ENCODE results near the gene CHST8. TPM values are rescaled to one million over a fixed set of nuclear protein-coding genes. Genes with fewer than 3 reads are reported as not detected.

The CHST8 gene
- total RNA-seq, 1 experiment from 2014 or later: 2.3 TPM

DNA sequence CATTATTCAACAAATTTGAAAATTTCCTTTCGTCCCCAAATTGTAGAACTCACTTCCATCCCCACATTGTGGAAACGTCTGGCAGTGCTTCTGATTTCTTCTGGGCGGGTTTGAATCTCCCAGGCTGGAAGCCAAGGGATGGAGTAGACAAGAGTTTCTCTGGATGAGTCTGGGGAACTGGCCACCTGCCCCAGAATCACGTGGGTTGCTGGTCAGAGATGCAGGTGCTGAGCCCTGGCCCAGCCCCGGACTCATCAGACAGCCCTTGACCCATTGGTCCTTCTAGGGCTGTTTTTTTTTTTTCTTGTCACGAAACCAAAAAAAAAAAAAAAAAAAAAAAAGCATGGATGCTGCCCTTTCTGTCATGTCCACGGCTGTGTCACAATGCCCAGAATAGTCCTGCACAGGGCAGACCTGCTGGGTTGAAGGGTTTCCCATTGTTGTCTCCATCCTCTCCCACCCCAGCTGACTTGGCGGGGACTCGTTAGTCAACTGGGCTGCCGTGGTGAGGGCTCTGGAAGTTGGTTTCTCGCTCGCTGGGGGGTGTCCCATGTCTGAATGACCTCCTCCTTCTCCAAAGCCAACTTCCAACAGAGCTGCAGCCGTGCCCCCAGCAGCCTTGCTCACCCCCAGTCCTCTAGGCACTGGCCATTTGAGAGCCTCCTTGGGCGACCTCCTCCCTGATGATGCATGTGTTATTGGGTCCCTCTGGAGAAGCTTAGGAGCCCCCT, 12.8 kb downstream of the CHST8 start:
- H3K36me3 ChIP-seq (ENCODE audit: insufficient read depth, low read length, poor library complexity, severe bottlenecking): no peaks in the 10 kb centered on the region
- H3K27ac ChIP-seq (ENCODE audit: low read depth, low read length, poor library complexity, severe bottlenecking): no peak overlapping the region
- no peak overlapping the region for H3K4me3 ChIP-seq (ENCODE audit: low read depth, low read length, poor library complexity, severe bottlenecking)
- H3K9me3 ChIP-seq (ENCODE audit: low read depth, low read length, poor library complexity, severe bottlenecking): no peaks in the 10 kb centered on the region
- intact Hi-C loops (cut with micrococcal nuclease; ENCODE audit: unreplicated experiment): no loop called here
- H3K4me1 ChIP-seq (ENCODE audit: insufficient read depth, low read length, poor library complexity, severe bottlenecking): no peaks in the 10 kb centered on the region
- CTCF ChIA-PET: no interaction called here
- DNase-seq (ENCODE audit: low spot score): no peak
- peaks cover 23% of the 10 kb centered on the region for H3K27me3 ChIP-seq (replicated peaks; ENCODE audit: insufficient read depth, low read depth, low read length, poor library complexity)
- POLR2A ChIA-PET (ENCODE audit: low non-redundant PET): no interaction called here
- no TSS peak for BruUV-seq (replicated peaks)
- no peak for TF ChIP-seq EZH2 (IDR thresholded peaks at IDR 0.05; ENCODE audit: borderline replicate concordance, low read depth, low read length, poor library complexity, severe bottlenecking)
- TF ChIP-seq, protein P1, sequence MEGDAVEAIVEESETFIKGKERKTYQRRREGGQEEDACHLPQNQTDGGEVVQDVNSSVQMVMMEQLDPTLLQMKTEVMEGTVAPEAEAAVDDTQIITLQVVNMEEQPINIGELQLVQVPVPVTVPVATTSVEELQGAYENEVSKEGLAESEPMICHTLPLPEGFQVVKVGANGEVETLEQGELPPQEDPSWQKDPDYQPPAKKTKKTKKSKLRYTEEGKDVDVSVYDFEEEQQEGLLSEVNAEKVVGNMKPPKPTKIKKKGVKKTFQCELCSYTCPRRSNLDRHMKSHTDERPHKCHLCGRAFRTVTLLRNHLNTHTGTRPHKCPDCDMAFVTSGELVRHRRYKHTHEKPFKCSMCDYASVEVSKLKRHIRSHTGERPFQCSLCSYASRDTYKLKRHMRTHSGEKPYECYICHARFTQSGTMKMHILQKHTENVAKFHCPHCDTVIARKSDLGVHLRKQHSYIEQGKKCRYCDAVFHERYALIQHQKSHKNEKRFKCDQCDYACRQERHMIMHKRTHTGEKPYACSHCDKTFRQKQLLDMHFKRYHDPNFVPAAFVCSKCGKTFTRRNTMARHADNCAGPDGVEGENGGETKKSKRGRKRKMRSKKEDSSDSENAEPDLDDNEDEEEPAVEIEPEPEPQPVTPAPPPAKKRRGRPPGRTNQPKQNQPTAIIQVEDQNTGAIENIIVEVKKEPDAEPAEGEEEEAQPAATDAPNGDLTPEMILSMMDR (conservative IDR thresholded peaks at IDR 0.05; ENCODE audit: low read depth, low read length): no peak

DNA sequence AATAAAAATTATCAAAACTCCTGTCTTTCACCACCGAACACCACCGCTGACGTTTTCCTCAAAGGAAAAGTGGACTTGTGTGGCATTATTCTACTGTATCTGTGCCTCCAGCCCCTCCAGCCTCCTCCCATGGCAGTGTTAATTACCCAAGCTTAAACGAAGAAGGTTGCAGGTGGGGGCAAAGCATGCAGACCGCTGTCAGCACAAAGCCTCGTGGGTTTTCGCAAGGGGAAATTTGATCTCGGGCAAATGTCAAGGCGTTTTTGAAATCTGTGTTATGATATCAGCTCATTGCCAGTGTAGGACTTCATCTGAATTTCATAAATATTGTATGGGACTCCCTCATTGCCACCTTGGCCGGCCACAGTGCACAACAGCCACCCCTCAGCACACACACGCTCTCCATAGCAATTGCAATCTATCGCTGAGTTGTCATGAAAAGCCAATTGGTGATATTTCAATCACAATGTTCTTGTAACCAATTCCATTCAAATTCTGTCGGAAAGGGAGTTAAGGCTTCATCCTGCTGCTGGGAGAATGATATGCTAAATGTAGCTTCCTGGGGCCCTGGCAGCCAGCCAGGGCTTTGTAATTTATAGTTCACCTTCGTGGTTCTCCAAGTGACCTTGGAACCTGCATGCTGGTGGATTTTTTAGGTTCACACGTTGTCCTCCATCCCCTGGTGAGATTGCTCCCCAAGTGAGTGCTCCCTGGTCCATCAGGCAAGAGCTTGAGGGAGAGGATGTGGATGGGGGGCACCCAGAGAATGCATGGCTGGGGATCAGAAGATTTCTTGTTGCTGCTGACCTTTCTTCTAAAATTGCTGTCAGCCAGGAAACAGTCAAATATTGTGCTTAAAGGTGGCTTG, 16.6 kb downstream of the CHST8 start:
- no peak overlapping the region for H3K27ac ChIP-seq (ENCODE audit: low read depth, low read length, poor library complexity, severe bottlenecking)

DNA sequence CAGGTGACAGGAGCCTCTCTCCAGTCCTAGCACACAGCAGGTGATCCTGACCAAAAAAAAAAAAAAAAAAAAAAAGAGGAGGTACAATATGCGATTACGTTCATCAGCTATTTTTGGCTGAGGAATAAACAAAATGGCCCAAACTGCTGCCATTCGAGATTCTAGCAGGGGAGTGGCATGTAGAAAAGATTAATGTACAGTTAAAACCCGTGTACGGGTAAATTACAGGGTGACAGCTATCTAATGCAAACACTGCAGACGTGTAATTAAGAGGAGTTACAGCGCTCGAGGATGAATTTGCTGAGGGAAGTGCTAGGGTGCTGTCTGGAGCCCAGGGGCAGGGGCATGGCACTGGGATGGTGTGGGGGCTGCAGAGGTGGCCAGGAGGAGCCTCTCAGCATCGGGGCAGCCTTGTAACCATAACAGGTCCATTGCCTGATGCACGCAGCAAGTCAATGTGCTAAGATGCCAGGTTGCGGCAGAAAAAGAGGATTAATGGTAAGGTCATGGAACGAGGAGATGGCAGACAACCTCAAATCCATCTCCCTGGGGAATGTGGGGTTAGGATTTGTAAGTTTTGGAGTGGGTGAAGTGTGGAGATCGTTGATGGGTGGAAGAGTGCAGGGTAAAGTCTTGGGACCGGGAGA, 17.4 kb downstream of the CHST8 start:
- no TSS peak for BruUV-seq (replicated peaks)

More for the DNA sequence above, 16.6 kb downstream of the CHST8 start:
- Histone ChIP-seq H3K9me3 (ENCODE audit: low read depth, low read length, poor library complexity, severe bottlenecking) (no peaks in the 10 kb centered on the region), H3K36me3 (ENCODE audit: insufficient read depth, low read length, poor library complexity, severe bottlenecking) (no peaks in the 10 kb centered on the region), H3K27me3 (replicated peaks; ENCODE audit: insufficient read depth, low read depth, low read length, poor library complexity) (peaks cover 27% of the 10 kb centered on the region), H3K4me1 (ENCODE audit: insufficient read depth, low read length, poor library complexity, severe bottlenecking) (no peaks in the 10 kb centered on the region), H3K4me3 (ENCODE audit: low read depth, low read length, poor library complexity, severe bottlenecking) (no peak overlapping the region)
- TF ChIP-seq, protein P1 (conservative IDR thresholded peaks at IDR 0.05; ENCODE audit: low read depth, low read length): no peak
- TF ChIP-seq EZH2 (IDR thresholded peaks at IDR 0.05; ENCODE audit: borderline replicate concordance, low read depth, low read length, poor library complexity, severe bottlenecking): no peak
- CTCF ChIA-PET: no interaction called here
- POLR2A ChIA-PET (ENCODE audit: low non-redundant PET): no interaction called here
- DNase-seq (ENCODE audit: low spot score): no peak
- intact Hi-C loops (cut with micrococcal nuclease; ENCODE audit: unreplicated experiment): no loop called here
- no TSS peak for BruUV-seq (replicated peaks)

More for the DNA sequence above, 17.4 kb downstream of the CHST8 start:
- Histone ChIP-seq H3K27me3 (replicated peaks; ENCODE audit: insufficient read depth, low read depth, low read length, poor library complexity) (peaks cover 27% of the 10 kb centered on the region), H3K9me3 (ENCODE audit: low read depth, low read length, poor library complexity, severe bottlenecking) (no peaks in the 10 kb centered on the region), H3K4me3 (ENCODE audit: low read depth, low read length, poor library complexity, severe bottlenecking) (no peak overlapping the region), H3K4me1 (ENCODE audit: insufficient read depth, low read length, poor library complexity, severe bottlenecking) (no peaks in the 10 kb centered on the region), H3K36me3 (ENCODE audit: insufficient read depth, low read length, poor library complexity, severe bottlenecking) (no peaks in the 10 kb centered on the region), H3K27ac (ENCODE audit: low read depth, low read length, poor library complexity, severe bottlenecking) (no peak overlapping the region)
- DNase-seq (ENCODE audit: low spot score): no peak
- POLR2A ChIA-PET (ENCODE audit: low non-redundant PET): no interaction called here
- intact Hi-C loops (cut with micrococcal nuclease; ENCODE audit: unreplicated experiment): no loop called here
- no peak for TF ChIP-seq EZH2 (IDR thresholded peaks at IDR 0.05; ENCODE audit: borderline replicate concordance, low read depth, low read length, poor library complexity, severe bottlenecking)
- TF ChIP-seq, protein P1 (conservative IDR thresholded peaks at IDR 0.05; ENCODE audit: low read depth, low read length): no peak
- CTCF ChIA-PET: no interaction called here

All from A673 (cell line).